ENCODE results near the gene RPTOR.

Gene RPTOR

GRCh38 chr17:80917716-80918560, 373.3 kb downstream of the RPTOR start:
- no peak overlapping the region for H3K27ac ChIP-seq
- H3K27me3 ChIP-seq (ENCODE audit: control insufficient read depth, insufficient read depth, low read length), result no peaks in the 10 kb centered on the region
- no peak overlapping the region for H2AFZ ChIP-seq
- H3K36me3 ChIP-seq (ENCODE audit: control insufficient read depth, insufficient read depth, low read length), result no peaks in the 10 kb centered on the region
- H3K79me2 ChIP-seq, result no peaks in the 10 kb centered on the region
- no peak for TF ChIP-seq CTCF (IDR thresholded peaks at IDR 0.05)
- H3K9ac ChIP-seq, result no peak overlapping the region
- H3K4me3 ChIP-seq (ENCODE audit: low read depth, low read length), result no peak overlapping the region
- no peaks in the 10 kb centered on the region for H3K4me1 ChIP-seq
- H3K9me3 ChIP-seq (ENCODE audit: control insufficient read depth, low read length), result no peaks in the 10 kb centered on the region
- H3K4me2 ChIP-seq (ENCODE audit: low read length), result no peak overlapping the region

- Histone ChIP-seq H3K4me2 (ENCODE audit: low read length) (no peak overlapping the region), H3K9ac (no peak overlapping the region), H3K9me3 (ENCODE audit: control insufficient read depth, low read length) (no peaks in the 10 kb centered on the region), H2AFZ (no peak overlapping the region), H3K36me3 (ENCODE audit: control insufficient read depth, insufficient read depth, low read length) (no peaks in the 10 kb centered on the region), H3K4me3 (ENCODE audit: low read depth, low read length) (no peak overlapping the region), H3K79me2 (no peaks in the 10 kb centered on the region), H3K27me3 (ENCODE audit: control insufficient read depth, insufficient read depth, low read length) (no peaks in the 10 kb centered on the region), H3K4me1 (no peaks in the 10 kb centered on the region), H3K27ac (no peak overlapping the region)
- TF ChIP-seq CTCF (IDR thresholded peaks at IDR 0.05), result no peak
Observed at GRCh38 chr17:80918731-80919130, 374.1 kb downstream of the RPTOR start.

GRCh38 chr17:80919331-80920311, 375.0 kb downstream of the RPTOR start:
- H3K27ac ChIP-seq, result no peak overlapping the region

GRCh38 chr17:80920441-80920840, 375.8 kb downstream of the RPTOR start:
- Histone ChIP-seq H3K27ac (no peak overlapping the region), H3K9me3 (ENCODE audit: control insufficient read depth, low read length) (no peaks in the 10 kb centered on the region), H3K9ac (no peak overlapping the region), H3K4me3 (ENCODE audit: low read depth, low read length) (no peak overlapping the region), H3K27me3 (ENCODE audit: control insufficient read depth, insufficient read depth, low read length) (no peaks in the 10 kb centered on the region), H3K4me2 (ENCODE audit: low read length) (no peak overlapping the region), H3K79me2 (no peaks in the 10 kb centered on the region), H3K36me3 (ENCODE audit: control insufficient read depth, insufficient read depth, low read length) (no peaks in the 10 kb centered on the region), H2AFZ (no peak overlapping the region), H3K4me1 (no peaks in the 10 kb centered on the region)
- TF ChIP-seq CTCF (IDR thresholded peaks at IDR 0.05), result no peak

More at GRCh38 chr17:80919331-80920311, 375.0 kb downstream of the RPTOR start:
- no peaks in the 10 kb centered on the region for H3K27me3 ChIP-seq (ENCODE audit: control insufficient read depth, insufficient read depth, low read length)
- H3K4me1 ChIP-seq, result no peaks in the 10 kb centered on the region
- no peaks in the 10 kb centered on the region for H3K79me2 ChIP-seq
- H2AFZ ChIP-seq, result no peak overlapping the region
- H3K4me2 ChIP-seq (ENCODE audit: low read length), result no peak overlapping the region
- no peaks in the 10 kb centered on the region for H3K9me3 ChIP-seq (ENCODE audit: control insufficient read depth, low read length)
- no peak overlapping the region for H3K9ac ChIP-seq
- no peaks in the 10 kb centered on the region for H3K36me3 ChIP-seq (ENCODE audit: control insufficient read depth, insufficient read depth, low read length)
- no peak overlapping the region for H3K4me3 ChIP-seq (ENCODE audit: low read depth, low read length)
- no peak for TF ChIP-seq CTCF (IDR thresholded peaks at IDR 0.05)

Data from parathyroid adenoma (tissue), 2 donors.